ENCODE data around the gene SNIP1.

GRCh38 chr1:37559080-37559479 is 5.0 kb upstream of the SNIP1 start:
- no peak for TF ChIP-seq RAD21 (conservative IDR thresholded peaks at IDR 0.05)
- TF ChIP-seq CTCF (IDR thresholded peaks at IDR 0.05; ENCODE audit: poor library complexity, severe bottlenecking), result no peak
- TF ChIP-seq EZH2 (IDR thresholded peaks at IDR 0.05; ENCODE audit: borderline replicate concordance, insufficient read depth, low read length, poor library complexity, severe bottlenecking), result no peak
- no peak for TF ChIP-seq TAF1 (IDR thresholded peaks at IDR 0.05; ENCODE audit: low read depth)

Data from neural cell (in vitro differentiated cells).